NCI-H1105 treated with DMSO at 0.1 percent for 48 hours (cell line): Measurements from ENCODE around the gene RAET1E.
"Not testable (repeated sequence)": the region's sequence is repeated elsewhere in the genome, so short reads cannot be mapped to it uniquely, and the experiment has no call there.

Experiments
- DNase-seq: peaks from one replicate; lab custom pipeline; 2025; lab: John Stamatoyannopoulos, UW

Gene RAET1E

GRCh38 chr6:149909701-149910470 is 12.0 kb upstream of the RAET1E start:
- DNase-seq, result no peak

GRCh38 chr6:149908480-149908879 is 10.6 kb upstream of the RAET1E start:
- not testable (repeated sequence) for DNase-seq

GRCh38 chr6:149907317-149907716 is 9.4 kb upstream of the RAET1E start:
- DNase-seq, result no peak

GRCh38 chr6:149906405-149906804 is 8.5 kb upstream of the RAET1E start:
- no peak for DNase-seq

- peak; percentile 30 for DNase-seq
These were observed 8.0 kb upstream of the RAET1E start for GRCh38 chr6:149905911-149906371.

GRCh38 chr6:149905371-149905910 is 7.5 kb upstream of the RAET1E start:
- no peak for DNase-seq

- no peak for DNase-seq
These were observed 6.9 kb upstream of the RAET1E start for GRCh38 chr6:149904661-149905370.

- no peak for DNase-seq
These were observed 6.2 kb upstream of the RAET1E start for GRCh38 chr6:149903938-149904611.

GRCh38 chr6:149901444-149902140 is 3.7 kb upstream of the RAET1E start:
- no peak for DNase-seq

GRCh38 chr6:149900620-149901443 is 2.9 kb upstream of the RAET1E start:
- DNase-seq, result no peak

- DNase-seq, result no peak
These were observed 2.2 kb upstream of the RAET1E start for GRCh38 chr6:149899926-149900619.

- DNase-seq, result no peak
These were observed 1.6 kb upstream of the RAET1E start for GRCh38 chr6:149899486-149899885.

GRCh38 chr6:149898966-149899365 is 1.1 kb upstream of the RAET1E start:
- no peak for DNase-seq

- no peak for DNase-seq
These were observed 757 bp downstream of the RAET1E start for GRCh38 chr6:149897015-149897697.

- no peak for DNase-seq
These were observed 1.4 kb downstream of the RAET1E start for GRCh38 chr6:149896491-149896890.

- no peak for DNase-seq
These were observed 2.1 kb downstream of the RAET1E start for GRCh38 chr6:149895833-149896271.

- no peak for DNase-seq
These were observed 2.8 kb downstream of the RAET1E start for GRCh38 chr6:149895048-149895590.

- DNase-seq, result not testable (repeated sequence)
These were observed 6.0 kb downstream of the RAET1E start for GRCh38 chr6:149891864-149892263.

- DNase-seq, result no peak
These were observed 6.7 kb downstream of the RAET1E start for GRCh38 chr6:149891259-149891658.
